K562 treated with DMSO at 1 percent for 4 hours (cell line): ENCODE results near the gene TIGD2. TPM values are rescaled to one million over a fixed set of nuclear protein-coding genes. Genes with fewer than 3 reads are reported as not detected.

Experiments used
- total RNA-seq: library from RNA; unstranded; fragments of 300-600 nt; gene quantifications from 2 replicates; pipeline ENCODE4 v1.2.3, GENCODE V29; 2022; ENCODE audit not compliant: insufficient read depth

TIGD2 gene
- 4.7 and 4.8 TPM in 2 replicates for total RNA-seq

GRCh38 chr4:89110986-89111832, at the start of gene TIGD2:
TSS of gene TIGD2 (plus strand) at chr4:89111533. CDS start at chr4:89112975, 1,442 bp downstream.

Other genes starting within 250 kb of the TIGD2 start
- gene FAM13A, start 54.3 kb upstream of the TIGD2 start, total RNA-seq = 6.6 and 7.5 TPM in 2 replicates
- not detected in 2 replicates for gene GPRIN3, start 196.3 kb downstream of the TIGD2 start, total RNA-seq